GM10847 (cell line): Measurements from ENCODE around the gene GID8.

Experiments used
- POLR2A ChIP-seq: IDR thresholded peaks from 2 replicates; pipeline ENCODE4 v1.6.1; 2011; ENCODE audit not compliant: insufficient read length; ENCODE audit errors: extremely low read depth

The GID8 gene

DNA sequence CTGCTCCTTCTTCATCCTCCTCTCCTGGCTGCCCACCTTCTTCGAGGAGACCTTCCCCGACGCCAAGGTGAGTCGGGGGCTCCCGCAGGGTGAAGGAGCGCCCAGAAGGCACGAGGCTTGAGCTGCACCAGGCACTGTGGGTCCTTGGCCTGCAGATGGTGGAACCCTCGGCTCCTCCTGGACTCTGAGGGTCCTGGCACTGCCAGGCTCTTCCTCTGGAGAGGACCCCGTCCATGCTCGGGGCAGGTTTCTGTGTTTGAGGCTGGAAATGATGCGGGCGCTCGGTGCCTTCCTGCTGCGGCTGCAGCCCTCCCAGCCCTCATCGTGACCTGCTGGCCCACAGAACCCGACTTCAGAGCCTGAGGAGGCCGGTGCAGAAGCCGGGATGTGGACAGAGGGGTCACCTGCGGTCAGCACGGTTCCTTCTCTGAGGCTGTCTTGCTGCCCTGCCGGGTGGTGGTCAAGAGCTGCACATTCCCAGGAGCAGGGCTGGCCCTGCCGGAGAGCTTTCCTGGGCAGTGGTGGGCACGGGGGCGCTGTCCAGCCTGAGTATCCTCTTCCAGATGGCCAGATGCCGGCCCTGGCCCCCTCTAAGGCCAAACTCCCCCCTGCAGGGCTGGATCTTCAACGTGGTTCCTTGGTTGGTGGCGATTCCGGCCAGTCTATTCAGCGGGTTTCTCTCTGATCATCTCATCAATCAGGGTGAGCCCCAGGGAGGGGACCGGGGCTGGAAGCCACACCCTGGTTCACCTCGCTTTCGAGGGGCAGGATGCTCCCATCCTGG lies 25.9 kb downstream of the GID8 start:
- no peak for TF ChIP-seq POLR2A

- no peak for TF ChIP-seq POLR2A
Observed at GRCh38 chr20:62964700-62965099, 26.8 kb downstream of the GID8 start.

DNA sequence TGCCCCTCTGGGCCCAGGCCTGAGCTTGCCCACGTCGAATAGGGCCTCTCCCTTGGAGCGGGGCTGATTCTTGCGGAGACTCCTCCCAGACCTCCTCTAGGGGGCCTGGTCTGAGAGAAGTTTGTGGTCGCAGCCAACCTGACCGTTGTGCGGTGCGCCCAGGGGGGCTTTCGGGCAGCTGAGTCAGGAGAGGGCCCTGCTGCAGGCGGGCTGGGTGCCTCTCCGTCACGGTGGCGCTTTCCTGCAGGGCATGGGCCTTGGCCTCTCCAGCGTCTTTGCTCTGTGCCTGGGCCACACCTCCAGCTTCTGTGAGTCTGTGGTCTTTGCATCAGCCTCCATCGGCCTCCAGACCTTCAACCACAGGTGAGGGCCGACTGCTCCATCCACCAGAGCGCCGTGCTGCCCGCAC lies 27.4 kb downstream of the GID8 start:
- no peak for TF ChIP-seq POLR2A

- TF ChIP-seq POLR2A = no peak
Observed at GRCh38 chr20:62966212-62967148, 28.5 kb downstream of the GID8 start.

- no peak for TF ChIP-seq POLR2A
Observed at GRCh38 chr20:62967149-62967501, 29.2 kb downstream of the GID8 start.

- no peak for TF ChIP-seq POLR2A
Observed at GRCh38 chr20:62967628-62968351, 29.8 kb downstream of the GID8 start.

- no peak for TF ChIP-seq POLR2A
Observed at GRCh38 chr20:62968378-62969178, 30.6 kb downstream of the GID8 start.

- TF ChIP-seq POLR2A = no peak
Observed at GRCh38 chr20:62969179-62969760, 31.3 kb downstream of the GID8 start.

GRCh38 chr20:62969939-62970306 lies 32.0 kb downstream of the GID8 start:
- no peak for TF ChIP-seq POLR2A

- no peak for TF ChIP-seq POLR2A
Observed at GRCh38 chr20:62970307-62971210, 32.6 kb downstream of the GID8 start.

DNA sequence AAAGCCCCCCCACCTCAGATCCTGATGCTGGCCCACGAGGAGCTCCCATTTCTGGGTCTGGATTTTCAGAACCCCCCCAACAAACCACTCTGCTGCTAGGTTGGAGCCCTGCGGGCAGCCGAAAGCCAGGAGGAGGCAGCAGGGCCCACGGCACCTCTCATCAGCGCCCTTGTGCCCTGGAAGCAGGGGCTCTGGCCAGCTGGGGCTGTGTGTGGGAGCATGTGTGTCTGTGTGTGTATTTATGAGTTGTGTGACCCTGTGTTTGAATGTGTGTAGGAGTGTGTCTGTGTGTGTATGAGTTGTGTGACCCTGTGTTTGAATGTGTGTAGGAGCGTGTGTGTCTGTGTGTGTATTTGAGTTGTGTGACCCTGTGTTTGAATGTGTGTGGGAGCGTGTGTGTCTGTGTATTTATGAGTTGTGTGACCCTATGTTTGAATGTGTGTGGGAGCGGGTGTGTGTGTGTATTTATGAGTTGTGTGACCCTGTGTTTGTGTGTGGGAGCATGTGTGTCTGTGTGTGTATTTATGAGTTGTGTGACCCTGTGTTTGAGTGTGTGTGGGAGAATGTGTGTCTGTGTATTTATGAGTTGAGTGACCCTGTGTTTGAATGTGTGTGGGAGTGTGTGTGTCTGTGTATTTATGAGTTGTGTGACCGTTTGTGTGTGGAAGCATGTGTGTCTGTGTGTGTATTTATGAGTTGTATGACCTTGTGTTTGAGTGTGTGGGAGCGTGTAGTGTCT lies 33.4 kb downstream of the GID8 start:
- no peak for TF ChIP-seq POLR2A

GRCh38 chr20:62971950-62972844 lies 34.2 kb downstream of the GID8 start:
- TF ChIP-seq POLR2A = no peak
